Effector CD8-positive, alpha-beta T cell (primary cell): ENCODE measurements around the gene OR6B2.
A peak's percentile ranks its signal among the peaks of the same experiment; 100 is the strongest.
"Not testable (repeated sequence)": the region's sequence is repeated elsewhere in the genome, so short reads cannot be mapped to it uniquely, and the experiment has no call there.

Source experiments
- DNase-seq: peaks from one replicate; lab custom pipeline; 2025; lab: John Stamatoyannopoulos, UW
- total RNA-seq, 4 experiments: gene quantifications; one replicate each; lab custom pipeline; 2026; lab: John Stamatoyannopoulos, UW

OR6B2 gene
- total RNA-seq = 0 reads per million in 4 experiments

- no peak for DNase-seq
These were observed at the start of gene OR6B2 for GRCh38 chr2:240030379-240031094. OR6B2 (minus strand) TSS chr2:240030429; CDS start chr2:240030429, 0 bp downstream.

GRCh38 chr2:240078631-240079030, 48.4 kb upstream of the OR6B2 start:
- DNase-seq = no peak

- no peak for DNase-seq
These were observed 47.2 kb upstream of the OR6B2 start for GRCh38 chr2:240077442-240077841.

DNA sequence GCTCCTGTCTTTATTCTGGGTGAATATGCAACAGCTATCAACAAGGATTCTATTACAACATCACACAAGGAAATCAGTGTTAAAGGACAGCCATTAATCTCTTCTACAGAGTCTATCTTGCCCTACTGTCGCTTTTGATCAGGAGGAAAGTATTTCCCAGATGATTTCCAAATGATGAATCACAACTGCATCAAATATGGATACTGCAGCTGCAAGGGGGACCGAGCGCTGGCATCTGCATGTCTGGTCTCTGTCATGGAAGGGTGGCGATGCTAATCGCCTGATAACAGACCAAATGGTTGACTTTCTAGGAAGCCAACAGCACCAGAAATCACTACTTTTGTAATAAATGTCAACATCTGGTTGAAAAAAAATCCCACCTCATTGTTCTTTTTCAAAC, 44.3 kb upstream of the OR6B2 start:
- DNase-seq = no peak

DNA sequence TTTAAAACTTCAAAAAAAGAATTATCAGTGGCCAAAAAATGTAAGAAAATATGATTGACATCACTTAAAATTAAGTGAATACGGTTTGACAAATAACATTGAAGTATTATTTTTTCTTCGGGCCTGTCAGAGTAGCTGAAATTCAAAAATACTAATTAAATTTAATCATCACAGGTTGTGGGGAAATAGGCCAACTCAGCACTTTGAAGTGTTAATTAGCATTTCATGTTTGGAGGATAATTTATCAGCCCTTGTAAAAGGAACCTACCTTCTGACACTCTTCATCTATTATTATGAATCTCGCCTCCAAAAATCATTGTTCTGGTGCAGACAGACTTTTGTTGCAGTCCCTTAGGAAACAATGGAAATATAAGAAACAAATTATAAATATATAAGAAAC, 40.7 kb upstream of the OR6B2 start:
- no peak for DNase-seq

DNA sequence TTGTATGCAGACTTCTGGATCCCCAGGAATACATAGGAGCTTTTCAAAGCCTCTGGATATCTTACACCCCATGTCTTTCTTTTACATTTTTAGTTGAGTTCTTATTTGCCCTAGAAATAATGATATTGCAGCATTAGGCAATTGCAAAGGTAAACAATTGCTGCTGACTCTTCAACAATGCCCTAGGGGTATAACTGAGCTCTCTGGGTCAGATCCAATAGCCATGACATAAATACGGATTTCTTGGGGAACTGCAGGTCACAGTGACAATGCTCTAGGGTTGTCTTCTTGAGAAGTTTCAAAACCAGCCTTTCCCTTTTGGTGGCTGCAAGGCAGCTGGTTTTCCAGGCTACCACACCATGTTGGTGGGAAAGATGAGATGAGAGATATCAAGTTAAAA, 39.6 kb upstream of the OR6B2 start:
- no peak for DNase-seq

- DNase-seq = no peak
These were observed 38.0 kb upstream of the OR6B2 start for GRCh38 chr2:240068193-240068592.

DNA sequence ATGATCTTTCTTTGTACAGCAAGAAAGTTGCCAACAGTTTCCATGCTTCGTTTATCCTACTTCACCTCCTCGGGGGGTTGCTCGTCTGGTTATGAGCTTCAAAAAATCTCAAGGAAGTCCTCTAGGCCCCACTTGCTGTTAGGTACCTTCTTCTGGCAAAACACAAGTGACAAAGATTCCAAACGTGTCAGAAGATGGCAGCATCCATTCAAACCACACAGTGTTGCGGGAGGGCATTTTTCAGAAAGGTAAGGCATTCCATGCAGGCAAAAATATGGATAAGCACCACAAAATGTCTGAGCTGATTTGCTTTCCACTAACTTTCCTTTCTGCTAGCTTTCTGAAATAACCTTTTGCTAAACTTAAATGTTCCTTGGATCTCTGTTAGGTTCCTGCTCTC, 36.3 kb upstream of the OR6B2 start:
- DNase-seq = no peak

- DNase-seq = no peak
These were observed 34.7 kb upstream of the OR6B2 start for GRCh38 chr2:240064898-240065297.

DNA sequence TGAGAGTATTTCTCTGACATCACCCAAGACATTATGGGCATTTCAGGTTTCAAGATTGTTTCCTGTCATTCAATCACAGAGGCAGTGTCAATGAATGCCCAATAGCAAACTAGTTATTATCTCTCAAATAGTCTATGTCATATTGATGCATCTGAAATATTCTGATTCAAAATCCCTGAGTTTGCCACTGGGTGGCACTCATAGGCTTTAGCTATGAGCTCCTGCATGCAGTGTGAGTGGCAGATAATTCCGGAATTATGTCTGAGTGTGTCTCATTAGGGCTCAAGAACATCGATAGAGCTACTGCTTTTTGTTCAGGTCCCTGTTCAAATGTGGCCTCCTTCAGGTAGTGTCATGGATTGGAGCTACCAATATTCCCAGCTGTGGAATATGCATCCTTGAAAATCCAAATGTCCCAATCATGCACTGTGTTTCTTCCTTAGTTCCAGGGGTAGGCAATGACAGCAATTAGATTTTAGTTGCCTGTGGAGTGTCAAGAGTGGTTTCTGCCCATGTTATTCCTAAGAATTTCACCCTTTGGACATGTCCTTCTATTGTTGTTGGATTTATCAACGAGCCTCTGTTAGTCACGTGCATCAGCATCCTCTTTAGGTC, 30.9 kb upstream of the OR6B2 start:
- peak; percentile 11 for DNase-seq

GRCh38 chr2:240056678-240057077, 26.4 kb upstream of the OR6B2 start:
- DNase-seq = no peak

DNA sequence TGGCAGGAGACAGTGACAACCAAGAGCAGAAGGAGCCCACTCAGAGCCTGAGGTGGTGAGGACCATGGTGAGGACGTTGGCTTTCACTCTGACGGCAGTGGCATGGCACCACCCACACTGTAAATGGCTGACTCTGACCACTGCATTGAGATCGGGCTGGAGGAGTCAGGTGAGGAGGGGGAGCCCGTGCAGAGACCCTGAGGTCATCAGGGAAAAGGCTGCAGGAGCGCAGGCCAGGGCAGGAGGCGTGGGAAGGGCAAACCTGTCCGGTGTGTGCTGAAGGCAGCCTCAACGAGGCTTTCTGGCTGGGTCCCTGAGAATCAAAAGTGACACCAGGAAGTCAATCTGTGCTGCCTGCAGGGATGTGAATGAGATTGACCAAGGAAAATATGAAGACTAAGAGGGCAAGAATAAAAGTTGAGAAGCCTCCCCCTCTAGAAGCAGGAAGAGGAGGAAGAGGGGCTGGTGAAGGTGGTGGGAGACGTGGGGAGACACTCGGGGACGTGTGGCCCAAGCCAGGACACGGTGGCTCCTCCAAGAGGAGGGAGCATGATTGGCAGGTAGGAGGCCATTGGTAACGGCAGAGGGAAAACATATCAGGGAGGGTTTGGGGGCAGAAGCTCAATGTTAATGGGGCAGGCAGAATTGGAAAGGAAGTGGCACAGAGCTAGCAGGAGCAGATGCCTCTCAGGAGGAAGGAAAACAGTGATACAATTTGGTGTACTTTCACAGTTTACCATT, 25.1 kb upstream of the OR6B2 start:
- DNase-seq = no peak

GRCh38 chr2:240053173-240054155, 23.2 kb upstream of the OR6B2 start, which contains the start of gene OR6B3:
OR6B3 (minus strand) TSS chr2:240053521.
- DNase-seq = no peak

DNA sequence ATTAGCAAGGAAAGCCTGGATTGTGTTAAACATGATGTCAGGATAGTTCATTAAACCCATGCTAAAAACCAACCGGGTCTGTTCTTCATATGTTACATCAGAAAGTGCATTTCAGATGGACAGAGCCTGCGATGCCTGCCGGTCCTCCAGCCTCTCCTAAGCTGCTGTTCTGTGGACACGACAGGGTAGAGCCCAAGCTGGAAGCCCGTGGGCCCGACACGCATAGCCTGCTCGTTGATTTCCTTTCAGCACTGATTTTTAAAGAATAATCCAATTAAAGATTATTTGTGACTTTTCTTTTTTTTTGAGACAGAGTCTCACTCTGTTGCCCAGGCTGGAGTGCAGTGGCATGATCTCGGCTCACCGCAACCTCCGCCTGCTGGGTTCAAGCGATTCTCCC, 22.3 kb upstream of the OR6B2 start:
- no peak for DNase-seq

- DNase-seq = no peak
These were observed 21.5 kb upstream of the OR6B2 start for GRCh38 chr2:240051697-240052096.

- no peak for DNase-seq
These were observed 20.0 kb upstream of the OR6B2 start for GRCh38 chr2:240050278-240050677.

- DNase-seq = no peak
These were observed 18.0 kb upstream of the OR6B2 start for GRCh38 chr2:240048237-240048636.

DNA sequence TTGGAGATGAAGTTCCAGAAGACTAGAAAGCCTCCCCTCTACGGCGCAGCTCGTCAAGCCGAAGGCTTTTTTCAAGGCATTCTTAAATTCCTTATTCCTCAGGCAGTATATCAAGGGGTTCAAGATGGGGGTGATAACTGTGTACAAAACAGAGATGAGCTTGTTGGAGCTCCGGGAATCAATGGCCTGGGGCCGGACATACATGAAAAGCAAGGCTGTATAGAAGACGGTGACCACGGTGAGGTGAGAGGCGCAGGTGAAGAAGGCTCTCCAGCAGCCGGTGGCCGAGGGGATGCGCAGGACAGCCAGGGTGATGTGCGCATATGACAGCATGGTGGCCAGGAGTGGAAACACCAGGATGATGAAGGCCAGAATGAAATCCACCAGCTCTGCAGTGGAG, 14.9 kb upstream of the OR6B2 start:
- DNase-seq = no peak

- not testable (repeated sequence) for DNase-seq
These were observed 13.9 kb upstream of the OR6B2 start for GRCh38 chr2:240044096-240044495.

DNA sequence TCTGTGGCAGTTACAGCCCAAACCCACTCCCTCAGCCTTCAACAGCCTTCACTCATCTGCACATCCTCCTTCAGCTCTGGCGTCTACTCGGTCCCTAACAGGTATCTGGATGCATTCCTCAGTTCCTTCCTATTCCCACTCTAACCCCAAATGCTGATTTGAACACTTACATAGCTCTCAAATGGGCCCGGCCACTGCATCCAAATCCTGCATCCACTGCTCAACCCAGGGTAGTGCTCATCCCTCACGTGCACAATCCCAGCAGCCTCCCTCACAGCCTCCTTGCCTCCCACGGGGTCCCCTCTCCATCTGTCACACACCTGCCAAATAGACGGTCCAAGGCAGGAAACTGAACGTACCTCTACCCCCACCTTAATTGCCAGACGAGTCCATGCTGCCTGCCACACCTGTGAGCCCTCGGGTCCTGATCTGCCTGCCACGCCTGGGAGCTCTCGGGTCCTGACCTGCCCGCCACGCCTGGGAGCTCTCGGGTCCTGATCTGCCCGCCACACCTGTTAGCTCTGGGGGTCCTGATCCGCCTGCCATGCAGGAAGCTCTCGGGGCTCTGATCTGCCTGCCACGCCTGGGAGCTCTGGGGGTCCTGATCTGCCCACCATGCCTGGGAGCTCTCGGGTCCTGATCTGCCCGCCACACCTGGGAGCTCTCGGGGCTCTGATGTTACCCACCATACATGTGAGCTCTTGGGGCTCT, 13.2 kb upstream of the OR6B2 start:
- DNase-seq = no peak

DNA sequence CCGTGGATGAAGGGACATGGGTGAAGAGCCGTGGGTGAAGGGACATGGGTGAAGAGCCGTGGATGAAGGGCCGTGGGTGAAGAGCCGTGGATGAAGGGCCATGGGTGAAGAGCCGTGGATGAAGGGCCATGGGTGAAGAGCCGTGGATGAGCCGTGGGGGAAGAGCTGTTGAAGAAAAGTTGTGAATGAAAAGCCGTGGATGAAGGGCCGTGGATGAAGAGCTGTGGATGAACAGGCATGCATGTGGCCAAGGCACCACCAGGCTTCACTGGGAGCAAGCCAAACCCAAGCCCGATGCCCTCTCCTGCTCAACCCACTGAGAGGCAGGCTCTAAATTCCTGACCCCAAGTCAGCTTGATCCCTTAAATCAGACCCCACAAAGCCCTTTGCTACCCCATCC, 12.5 kb upstream of the OR6B2 start:
- DNase-seq = no peak
